Activated CD8-positive, alpha-beta memory T cell treated with anti-CD3 and anti-CD28 coated beads for 36 hours (primary cell): ENCODE measurements around the gene FSTL4. TPM values are rescaled to one million over a fixed set of nuclear protein-coding genes. Genes with fewer than 3 reads are reported as not detected.

Source experiments
- CTCF ChIA-PET: fragments of 350-600 bp; sonication (Branson Sonifier 250); formaldehyde crosslinking; loops from one replicate; lab custom pipeline; 2021; ENCODE audit warnings: antibody characterized with exemption; lab: Charles Lee
- POLR2A ChIA-PET: fragments of 350-600 bp; sonication (Branson Sonifier 250); formaldehyde crosslinking; loops from one replicate; lab custom pipeline; 2021; ENCODE audit warnings: antibody characterized with exemption; lab: Charles Lee
- total RNA-seq, 2 experiments: library from RNA; stranded (reverse); gene quantifications; one replicate each; pipeline ENCODE4 v1.2.3, GENCODE V29; 2021

Gene FSTL4
- total RNA-seq, 2 experiments from 2014 or later = 0.30 TPM; not detected in 1

DNA sequence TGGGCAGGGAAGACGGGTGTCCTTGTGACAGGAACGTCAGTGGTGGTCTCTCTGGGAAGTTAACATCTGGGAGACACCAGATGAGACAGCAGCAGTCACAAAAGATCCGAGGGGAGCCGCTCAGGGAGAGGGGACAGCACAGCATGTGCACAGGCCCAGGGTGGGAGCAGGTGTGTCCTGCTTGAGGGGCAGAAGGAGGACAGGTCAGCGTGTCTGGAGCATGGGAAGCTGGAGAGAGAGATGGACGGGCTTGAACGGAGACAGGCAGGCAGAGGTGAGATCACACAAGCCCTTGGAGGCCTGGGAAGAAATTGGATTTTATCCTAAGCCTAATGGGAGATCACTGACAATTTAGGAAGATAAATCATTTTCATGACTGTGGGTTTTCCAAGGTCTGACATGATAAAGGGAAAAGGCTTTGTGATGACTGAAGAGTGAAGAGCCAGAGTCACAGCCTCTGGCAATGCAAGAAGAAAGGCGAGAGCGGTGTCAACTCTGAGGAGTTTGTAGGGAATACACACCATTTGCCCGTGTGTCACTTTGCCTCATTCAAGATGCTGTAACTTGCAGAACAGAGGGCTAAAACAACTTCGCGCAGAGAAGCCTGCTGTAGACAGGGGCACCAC is 88.3 kb downstream of the FSTL4 start:
- ChIA-PET POLR2A (no interaction called here), CTCF (no interaction called here)

DNA sequence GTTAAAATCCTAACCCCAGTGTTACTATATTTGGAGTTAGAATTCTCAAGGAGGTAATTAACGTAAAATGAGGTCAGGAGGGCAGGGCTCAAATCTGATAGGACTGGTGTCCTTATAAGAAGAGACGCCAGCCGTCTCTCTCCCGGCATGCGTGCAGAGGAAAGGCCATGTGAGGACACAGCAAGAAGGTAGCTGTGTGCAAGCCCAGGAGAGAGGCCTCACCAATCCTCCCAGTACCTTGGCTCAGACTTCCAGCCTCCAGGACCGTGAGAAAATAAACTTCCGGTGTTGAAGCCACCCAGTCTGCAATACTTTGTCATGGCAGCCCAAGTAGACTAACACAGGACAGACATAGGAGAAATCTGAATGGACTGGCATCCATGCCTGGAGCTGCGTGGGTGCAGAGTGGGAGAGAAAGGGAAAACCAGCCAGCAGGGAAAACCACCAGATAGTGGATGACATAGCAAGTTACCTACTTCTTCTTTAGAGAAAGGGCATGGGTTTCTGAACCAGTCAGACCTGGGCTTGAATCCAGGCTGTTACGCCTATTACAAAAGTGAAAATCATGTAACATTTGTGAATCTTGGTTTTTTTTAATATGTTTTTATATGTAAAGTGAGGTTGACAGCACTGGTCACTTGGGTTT is 89.2 kb downstream of the FSTL4 start:
- ChIA-PET CTCF (no interaction called here), POLR2A (no interaction called here)

DNA sequence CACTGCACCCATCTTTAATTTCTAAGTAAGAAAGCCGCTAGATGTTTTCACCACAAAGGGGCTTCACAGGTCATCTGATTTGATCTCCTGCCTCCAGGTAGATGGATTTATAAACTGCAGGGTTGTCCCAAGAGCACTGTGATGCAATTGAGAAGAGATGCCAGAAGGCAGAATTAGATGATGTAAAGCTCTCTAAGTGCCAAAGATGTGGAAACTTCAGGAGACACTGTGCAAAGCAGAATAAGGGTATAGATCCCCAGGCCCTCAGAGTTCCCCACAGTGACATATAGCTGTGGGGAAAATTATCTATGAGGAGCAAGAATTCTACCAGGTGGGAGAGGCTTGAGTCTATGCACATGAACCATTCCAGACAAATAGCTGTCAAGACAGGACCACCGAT is 90.5 kb downstream of the FSTL4 start:
- POLR2A ChIA-PET = no interaction called here
- CTCF ChIA-PET = no interaction called here

DNA sequence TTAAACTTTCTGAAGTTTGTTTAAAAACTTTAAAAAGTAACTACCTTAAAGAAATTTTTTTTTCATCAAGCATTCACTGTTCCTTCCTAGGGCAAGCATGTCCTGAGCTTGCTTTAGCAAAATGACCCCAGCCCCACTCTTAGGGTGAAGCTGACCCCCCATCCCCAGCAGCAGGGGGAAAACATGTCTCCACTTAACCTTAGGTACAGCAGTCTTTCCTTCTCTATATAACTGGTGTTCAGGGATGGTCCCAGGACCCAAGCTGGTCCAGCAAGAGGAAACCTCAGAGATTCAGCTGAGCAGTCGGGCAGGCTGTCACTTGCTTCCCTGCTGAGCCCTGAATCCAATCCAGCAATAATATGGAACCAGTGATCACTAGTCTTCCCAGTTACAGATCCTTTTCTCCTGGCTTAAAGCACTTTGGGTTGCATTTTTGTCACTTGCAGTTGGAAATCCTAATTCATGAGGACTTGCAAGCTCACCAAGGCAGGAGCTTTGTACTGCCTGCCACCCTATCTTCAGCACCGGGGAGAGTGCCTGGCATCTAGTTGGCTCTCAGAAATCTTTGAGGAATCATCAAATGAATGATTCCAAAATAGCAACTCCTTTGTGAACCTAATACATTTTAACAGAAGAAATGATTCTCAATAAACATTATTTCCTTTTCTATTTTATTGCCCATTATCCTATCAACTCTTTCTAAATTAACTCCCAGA is 91.2 kb downstream of the FSTL4 start:
- ChIA-PET CTCF (no interaction called here), POLR2A (no interaction called here)

DNA sequence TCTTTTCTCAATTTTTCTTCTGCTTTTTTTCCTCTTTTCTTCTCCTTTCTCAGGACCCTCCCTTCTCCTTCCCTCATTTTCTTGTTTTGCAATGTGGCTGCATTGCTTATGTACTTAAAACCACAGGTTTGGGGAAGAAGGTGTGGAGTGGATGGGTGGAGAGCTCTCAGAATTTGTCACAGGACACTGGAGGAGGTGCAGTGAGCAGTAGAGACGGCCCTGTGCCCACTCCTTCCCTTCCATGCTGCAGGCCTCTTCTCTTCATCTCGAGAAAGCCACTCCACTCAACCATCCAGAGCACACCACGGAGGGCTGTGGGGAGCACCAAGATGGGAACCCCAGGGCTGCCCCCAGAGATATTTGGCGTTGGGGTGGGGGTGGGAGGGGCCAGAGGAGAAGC is 92.3 kb downstream of the FSTL4 start:
- ChIA-PET POLR2A (no interaction called here), CTCF (no interaction called here)

DNA sequence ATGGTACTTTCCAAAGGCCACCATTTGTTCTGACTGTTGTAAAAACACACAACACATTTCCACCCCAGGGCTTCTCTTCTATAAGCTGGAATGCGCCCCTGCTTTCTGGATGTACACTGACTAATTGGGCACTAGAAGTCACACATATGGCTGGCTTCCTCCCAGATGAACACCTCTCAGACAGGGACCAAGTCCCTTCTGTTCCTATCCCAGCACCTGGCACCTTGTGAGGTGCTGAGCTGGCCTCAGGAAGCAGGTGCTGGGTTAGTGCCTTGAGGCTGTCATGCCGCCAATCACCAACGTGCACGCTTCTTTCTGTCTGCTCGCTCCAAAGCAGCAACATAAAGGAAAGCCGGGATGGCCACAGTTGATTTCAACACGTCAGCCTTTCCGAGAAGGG is 93.2 kb downstream of the FSTL4 start:
- ChIA-PET POLR2A (no interaction called here), CTCF (no interaction called here)

DNA sequence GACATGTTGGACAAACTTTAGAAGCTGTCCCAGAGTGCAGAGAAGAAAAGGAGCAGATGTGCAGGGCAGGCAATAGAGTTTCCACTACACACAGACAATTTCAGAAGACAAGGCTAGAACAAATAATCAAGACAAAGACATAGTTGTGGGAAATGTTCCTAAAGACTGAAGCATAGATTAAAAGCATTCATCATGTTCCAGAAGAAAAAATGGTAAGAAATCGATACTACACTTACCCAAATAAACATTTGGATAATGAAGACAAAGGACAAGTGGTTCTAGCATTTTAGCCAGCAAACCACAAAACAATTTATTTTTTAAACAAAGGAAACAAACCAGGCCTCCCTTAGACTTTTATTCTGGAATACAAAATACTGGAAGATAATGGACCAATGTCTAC is 97.9 kb downstream of the FSTL4 start:
- CTCF ChIA-PET = no interaction called here
- POLR2A ChIA-PET = no interaction called here

DNA sequence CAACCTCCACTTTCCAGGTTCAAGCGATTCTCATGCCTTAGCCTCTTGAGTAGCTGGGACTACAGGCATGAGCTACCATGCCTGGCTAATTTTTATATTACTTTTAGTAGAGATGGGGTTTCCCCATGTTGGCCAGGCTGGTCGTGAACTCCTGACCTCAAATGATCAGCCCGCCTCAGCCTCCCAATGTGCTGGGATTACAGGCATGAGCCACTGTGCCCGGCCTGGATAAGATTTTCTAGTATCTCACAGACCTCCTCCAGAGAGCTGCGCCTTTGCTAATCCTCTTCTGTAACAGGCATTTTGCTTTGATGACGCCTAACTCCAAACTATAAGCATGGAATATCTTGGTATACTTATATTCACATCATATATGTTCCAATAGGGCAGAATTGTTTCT is 99.4 kb downstream of the FSTL4 start:
- ChIA-PET CTCF (no interaction called here), POLR2A (no interaction called here)

DNA sequence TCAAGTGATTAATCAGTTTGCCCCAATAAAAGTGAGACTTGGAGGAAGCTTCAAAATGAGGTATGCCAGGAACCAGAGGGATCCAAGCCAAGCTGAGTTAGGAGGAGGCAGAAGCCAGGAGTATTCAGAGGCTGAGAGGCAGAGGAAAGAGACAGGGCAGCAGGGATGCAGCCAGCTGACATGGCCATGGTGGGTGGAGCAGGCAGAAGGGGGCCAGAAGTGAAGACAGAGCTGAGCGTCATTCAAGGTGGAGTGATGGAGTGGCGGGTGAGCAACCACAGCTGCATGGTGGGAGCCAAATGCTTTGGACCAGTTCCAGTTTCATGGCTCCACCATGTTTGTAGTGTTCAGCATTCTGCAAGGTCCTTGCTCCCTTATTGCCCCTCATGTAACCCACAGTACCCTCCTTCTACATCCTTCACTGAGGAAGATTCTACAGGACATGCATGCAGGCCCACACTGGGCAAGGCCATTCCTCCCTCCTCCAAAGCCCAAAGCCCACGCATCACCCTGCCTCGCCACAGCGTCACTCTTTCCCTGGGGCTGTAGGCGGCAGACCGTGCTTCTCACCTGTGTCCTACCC is 100.6 kb downstream of the FSTL4 start:
- POLR2A ChIA-PET = no interaction called here
- CTCF ChIA-PET = no interaction called here

DNA sequence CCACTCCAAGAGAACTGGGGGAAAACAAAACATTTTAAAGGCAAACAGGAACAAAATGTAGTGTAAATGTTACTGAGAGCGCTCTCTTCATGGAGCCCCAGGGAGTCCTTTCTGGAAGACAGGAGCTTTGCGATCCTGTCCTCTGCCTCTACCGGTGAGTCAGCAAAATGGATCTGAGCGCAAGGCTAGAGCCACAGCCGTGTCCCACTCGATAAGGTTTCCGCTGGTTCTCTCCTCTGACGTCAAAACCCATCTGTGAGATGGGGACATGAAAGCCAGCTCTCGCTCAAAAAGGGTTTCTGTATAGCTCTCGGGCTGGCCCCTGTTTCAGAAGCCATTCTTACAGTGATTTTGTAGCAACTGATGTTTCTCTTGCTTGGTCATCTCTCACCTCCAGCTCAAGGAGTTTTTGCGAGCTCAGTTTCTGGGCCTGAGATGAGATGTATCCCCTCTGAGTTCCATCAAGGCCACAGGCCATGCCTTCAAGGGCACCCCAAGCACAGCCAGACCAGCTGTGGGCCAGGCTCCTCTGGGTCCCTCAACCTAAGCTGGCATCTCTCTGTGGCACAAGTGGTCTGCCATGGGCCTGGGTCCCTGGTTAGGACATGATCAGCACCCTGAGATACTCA is 101.6 kb downstream of the FSTL4 start:
- CTCF ChIA-PET = interaction anchor here (0.8 to 1.0 kb wide), 2 partner anchors 15 to 87 kb away, joined by 3 read pairs; no protein-coding TSS in a partner anchor
- POLR2A ChIA-PET = no interaction called here

DNA sequence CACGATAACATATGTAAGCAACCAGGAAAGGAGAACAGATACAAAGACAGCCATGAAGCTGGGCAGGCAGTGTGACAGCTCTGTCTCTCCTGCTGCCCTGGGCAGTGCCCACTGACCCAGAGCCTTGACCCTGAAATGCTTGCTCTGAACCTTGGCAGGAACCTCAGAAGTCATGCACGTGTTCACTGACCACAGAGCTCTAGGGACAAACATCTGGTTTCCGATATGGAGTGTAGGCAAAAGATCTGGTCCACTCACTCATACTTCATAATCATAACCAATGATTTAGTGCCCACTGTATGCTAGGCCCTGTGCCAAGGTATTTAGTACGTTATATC is 102.6 kb downstream of the FSTL4 start:
- POLR2A ChIA-PET = no interaction called here
- CTCF ChIA-PET = interaction anchor here (0.8 kb wide), 1 partner anchor 16 kb away, joined by 3 read pairs; no protein-coding TSS in a partner anchor

DNA sequence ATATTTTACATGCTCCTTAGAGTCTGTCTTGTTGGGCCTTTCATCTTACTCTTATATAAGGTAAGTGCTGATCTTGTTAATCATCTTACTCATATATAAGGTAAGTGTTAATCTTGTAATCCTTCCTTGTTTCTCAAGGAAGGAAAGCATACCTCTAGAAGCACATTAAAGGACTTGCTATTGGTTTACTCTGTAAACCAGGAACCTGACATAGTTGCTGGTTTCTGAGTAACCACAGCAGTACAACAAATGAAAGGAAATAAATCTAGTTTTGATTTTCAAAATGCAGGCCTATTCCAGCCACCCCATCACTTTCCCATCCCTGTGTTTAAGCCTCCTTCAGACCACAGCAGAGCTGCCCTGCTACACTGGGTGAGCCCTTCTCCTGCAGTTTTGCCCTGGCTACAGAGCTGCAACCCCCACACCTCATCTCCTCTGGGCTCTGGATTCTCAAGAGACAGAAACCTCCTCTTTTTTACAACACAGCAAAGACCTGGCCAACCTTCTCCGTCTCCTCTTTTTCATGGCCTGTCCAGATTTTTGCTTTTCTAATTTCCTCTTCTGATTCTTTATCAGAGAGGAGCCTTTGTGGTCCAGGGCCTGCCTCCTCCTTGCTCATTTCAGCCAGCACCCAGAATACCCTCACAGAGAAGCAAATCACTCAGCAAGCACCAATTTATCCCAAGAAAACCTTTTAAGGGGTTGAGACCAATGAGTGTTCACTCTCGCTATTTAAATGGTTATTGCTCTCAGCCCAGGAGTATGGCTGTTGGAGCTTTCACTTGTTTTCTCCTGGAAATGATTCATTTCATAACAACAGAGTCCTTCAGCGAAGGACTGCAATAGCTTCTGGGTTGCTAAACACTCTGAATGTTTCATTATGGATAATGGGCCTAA is 103.2 kb downstream of the FSTL4 start:
- ChIA-PET CTCF (no interaction called here), POLR2A (no interaction called here)

DNA sequence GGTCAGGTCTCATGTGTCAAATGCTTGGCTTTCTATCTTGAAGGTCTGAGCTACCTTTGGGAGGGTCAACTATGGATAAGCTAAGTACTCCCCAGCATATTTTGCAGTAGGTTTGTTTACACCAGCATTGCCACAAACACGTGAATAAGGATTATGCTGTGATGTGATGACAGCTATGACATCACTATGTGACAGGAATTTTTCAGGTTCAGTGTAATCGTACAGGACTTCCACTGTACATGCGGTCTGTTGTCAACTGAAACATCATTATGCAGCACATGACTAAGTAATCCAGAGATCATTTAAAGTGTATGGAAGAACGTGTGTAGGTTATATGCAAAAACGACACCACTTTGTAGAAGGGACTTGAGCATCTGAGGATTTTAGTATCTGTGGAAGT is 104.0 kb downstream of the FSTL4 start:
- ChIA-PET POLR2A (no interaction called here), CTCF (no interaction called here)

DNA sequence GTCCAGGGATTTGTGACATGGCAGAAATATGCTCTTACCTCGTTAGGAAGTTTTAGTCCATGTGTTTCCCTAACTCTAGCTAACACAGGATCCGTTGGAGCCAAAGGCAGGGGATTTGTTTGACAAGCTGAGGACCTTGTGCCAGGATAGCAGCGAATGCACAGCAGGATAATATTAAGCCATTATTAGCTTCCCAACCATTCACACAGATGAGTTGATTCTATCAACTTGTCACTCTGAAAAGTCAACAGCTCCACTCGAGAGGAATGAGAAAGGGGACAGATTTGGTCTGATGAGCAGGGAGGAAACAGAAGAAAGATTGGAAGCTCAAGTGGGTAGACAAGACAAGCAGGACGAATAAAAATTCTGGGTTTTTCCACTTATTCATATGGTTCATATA is 106.2 kb downstream of the FSTL4 start:
- ChIA-PET POLR2A (no interaction called here), CTCF (no interaction called here)

DNA sequence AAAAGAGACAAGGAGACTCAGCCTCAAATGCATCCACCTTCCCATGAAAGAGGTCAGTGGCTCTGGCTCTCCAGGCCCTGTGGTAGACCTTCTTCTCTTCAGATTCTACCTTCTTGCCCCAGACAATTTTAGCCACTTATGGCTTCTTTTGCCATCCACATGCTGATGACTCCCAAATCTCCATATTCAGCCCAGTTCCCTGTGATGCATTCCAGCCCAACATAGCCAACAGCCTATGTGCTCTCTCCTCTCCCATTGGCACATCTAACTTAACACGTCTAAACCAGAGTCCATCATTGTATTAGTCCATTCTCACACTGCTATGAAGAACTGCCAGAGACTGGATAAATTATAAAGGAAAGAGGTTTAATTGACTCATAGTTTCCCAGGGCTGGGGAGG is 108.8 kb downstream of the FSTL4 start:
- POLR2A ChIA-PET = no interaction called here

DNA sequence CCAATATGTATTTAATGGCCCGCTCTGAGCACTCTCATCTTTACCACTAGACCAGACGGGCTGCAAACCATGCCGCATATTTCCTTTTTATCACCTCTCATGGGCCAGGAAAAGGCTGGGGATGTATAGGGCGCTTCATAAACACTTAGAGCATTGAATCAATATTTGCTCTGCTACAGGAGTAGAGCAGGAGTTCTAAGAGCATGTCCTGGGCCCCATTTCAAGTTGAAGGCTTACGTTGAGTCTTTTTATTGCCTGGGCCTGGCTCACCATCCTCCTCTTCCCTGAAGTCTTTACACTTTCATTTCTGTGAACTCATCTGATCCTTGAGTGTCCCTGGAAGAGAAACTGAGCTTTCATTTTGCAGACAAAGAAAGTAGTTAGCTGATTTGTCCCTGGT is 112.4 kb downstream of the FSTL4 start:
- CTCF ChIA-PET = no interaction called here
- POLR2A ChIA-PET = no interaction called here

More for the DNA sequence above, 108.8 kb downstream of the FSTL4 start:
- CTCF ChIA-PET = no interaction called here

DNA sequence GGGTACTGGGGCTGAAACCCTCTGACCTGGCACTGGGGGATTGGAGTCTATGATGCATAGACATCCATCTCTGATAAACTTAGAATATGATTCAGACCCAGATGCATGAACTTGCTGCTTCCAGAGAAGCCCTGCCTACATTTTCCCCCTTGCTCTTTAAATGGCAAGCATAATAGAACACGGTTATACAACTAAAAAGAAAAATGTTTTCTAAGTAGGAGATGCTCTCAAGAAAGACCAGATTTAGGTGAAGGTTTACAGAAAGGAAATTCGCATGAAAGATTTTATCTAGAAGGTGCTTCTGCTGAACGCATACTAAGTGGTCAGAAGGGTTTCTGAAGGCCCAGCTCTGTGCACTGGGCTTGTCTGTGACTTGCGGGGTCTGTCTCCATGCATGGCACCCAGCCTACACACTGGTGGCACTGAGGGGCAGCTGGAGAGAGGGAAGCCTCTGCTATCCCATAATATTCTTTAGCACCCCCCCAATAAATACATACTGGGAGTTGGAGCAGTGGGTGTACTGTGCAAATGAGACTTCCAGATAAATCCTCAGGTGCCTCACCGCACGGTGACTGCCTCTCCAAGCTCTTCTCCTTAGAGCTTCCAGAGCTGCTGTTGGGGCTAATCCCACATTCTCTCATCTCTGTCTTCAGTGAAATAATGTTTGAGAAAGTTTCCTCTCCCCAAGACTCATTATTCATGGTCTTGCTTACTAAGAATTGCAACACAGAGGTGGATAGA is 114.6 kb downstream of the FSTL4 start:
- ChIA-PET POLR2A (no interaction called here), CTCF (no interaction called here)

DNA sequence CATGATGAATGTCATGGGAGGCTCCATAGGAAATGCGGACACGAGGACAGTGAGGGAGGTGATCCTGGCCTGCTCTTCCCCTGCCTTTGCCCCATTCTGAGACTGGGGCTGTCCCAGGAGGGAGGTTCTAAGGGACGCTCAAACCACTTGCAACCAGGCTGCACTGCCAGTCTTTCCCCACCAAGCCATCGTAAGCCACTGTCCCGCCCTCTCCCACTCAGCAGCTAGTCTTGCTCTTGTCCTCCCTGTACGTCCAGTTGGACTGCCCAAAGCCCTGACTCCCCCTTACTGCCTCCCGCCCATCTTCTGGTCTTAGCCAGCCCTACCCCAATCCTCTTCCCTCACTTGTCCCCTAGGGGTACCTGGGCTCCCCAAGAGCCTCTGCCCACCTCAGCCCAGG is 115.7 kb downstream of the FSTL4 start:
- ChIA-PET CTCF (no interaction called here), POLR2A (no interaction called here)

DNA sequence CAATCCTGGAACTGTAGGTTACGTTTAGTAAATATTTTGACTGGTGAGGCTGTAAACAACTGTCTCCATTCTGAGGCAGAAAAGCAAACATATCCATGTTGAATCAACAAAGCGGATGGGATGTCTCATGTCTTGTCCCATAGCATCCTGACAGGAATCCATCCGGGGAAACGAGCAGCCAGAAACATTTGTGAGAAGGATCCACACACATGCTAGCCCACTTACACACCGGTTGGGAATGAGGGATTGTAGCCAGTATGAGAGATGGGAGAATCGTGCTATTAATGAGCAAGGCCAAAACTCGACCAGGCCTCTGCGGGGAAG is 117.5 kb downstream of the FSTL4 start:
- ChIA-PET POLR2A (no interaction called here), CTCF (no interaction called here)
